Measurements from ENCODE around the gene MXD3.
"Not testable (repeated sequence)": the region's sequence is repeated elsewhere in the genome, so short reads cannot be mapped to it uniquely, and the experiment has no call there.

MXD3 gene

DNA sequence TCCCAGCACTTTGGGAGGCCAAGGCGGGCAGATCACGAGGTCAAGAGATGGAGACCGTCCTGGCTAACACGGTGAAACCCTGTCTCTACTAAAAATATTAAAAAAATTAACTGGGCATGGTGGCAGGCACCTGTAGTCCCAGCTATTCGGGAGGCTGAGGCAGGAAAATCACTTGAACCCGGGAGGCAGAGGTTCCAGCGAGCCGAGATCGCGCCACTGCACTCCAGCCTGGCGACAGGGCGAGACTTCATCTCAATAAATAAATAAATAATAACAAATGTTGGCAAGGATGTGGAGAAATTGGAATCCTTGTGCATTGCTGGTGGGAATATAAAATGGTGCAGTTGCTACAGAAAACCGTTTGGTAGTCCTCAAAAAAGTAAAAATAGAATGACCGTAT lies 31.3 kb upstream of the MXD3 start:
- not testable (repeated sequence) for DNase-seq

DNA sequence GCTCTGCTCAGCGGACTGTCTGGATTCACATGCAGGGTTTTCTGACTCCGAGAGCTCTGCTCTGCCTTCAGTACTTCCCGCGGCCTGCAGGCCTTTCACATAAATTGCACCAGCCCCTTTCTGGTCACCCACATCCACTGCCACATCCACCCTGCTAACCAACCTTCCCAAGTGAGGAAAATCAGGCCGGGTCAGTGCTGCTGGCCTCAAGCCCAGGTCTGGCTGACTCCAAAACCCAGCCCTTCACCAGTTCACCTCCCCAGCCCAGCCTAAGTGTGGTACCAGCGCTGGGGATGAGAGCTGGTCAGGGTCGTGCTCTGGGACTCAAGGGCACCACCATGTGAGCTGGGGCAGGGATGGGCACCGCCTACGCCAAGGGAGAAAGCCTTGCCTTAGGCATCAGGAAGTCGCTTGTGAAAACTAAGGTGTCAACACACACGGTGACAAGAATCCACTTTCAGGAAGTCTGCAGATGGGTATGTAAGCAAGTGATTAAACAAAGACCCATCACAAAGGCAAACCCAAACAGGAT lies 27.5 kb upstream of the MXD3 start:
- DNase-seq, result no peak

DNA sequence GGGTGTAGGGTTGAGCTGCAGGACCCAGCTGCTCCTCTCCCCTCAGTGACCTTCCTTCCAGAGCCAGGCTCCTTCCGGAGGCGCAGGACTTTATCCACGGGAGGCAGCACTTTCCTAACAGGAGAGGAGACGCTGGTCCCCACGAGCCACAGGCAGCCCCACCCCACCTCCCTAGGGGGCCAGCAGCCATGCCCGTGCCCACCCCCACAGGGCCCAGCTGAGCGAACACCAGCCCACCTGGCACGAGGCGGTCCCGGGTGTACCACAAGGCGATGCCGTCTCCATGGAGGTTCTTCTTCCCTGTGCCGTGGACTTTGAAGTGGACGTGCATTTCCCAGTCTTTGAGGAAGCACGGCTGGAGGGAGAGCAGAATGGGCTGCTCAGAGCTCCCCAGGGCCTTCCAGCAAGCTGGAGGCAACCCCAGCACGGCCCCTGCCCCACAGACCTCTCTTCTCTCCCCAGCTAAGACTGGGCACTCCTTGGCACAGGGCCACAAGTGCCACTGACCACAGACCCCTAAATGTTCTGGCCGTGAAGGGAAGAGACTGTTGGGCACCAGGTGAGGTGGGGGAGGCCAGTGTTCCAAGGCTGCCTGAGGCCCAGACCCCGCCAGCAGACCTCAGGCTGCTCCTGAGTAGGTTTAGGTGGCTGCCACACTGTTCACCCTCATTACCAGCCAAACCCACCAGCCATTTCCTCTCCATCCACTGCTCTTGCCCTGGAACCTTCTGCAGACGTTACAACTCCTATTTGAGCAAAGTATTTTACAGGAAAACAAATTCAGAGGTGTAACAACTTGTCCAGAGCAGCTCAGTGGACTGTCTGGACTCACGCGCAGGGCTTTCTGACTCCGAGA lies 26.8 kb upstream of the MXD3 start:
- no peak for DNase-seq

DNA sequence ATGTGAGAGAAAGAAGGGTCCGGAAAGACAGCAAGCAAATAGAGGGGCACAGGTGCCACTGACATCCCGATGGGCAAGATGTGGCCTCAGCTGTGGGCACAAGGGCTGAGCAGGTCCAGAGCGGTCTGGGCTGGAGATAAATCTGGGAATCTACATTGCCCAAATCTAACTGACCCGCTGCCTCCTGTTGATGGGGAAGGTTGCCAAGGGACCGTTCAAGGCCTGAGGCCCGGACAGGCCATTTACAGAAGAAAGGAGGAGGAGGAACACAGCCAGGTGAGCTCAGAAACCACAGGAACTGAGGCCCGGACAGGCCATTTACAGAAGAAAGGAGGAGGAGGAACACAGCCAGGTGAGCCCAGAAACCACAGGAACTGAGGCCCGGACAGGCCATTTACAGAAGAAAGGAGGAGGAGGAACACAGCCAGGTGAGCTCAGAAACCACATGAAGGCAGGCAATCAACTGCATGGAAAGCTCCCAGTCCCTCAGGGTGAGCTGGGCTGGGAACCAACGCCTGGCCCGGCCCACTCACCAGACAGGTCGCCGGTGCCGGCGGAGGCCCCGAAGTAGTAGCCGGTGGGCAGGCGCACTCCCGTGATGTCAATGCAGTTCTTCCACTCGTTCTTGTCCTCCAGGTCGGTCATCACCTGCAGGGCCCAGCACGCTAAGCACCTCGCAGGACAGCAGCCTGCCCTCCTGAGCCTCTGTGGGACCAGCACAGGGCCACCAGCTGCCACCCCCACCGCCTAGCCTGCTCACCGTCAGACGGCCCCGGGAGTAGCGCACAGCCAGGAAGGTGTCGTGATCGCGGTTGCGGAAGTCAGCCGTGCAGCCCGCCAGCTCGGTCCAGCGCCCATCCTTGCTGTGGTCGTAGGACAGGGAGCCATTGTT lies 25.2 kb upstream of the MXD3 start:
- no peak for DNase-seq

DNA sequence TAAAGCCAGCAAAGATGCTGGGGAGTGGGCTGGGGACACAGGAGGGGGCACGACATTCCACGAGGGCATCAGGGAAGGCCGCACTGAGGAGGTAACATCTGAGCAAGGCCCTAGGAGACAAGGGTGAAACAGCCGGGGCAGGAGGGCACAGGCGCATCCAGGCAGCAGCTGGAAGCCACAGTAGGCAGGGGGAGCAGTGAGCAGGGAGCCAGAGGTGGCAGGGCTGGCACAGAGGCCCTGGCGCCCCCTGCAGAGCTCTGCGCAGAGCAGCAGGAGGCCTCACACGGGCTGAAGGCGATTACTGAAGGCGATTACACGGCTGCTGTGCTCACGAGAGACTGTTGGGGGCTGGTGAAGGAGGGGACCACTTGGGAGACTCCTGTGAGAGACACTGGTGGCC lies 24.4 kb upstream of the MXD3 start:
- DNase-seq, result no peak

DNA sequence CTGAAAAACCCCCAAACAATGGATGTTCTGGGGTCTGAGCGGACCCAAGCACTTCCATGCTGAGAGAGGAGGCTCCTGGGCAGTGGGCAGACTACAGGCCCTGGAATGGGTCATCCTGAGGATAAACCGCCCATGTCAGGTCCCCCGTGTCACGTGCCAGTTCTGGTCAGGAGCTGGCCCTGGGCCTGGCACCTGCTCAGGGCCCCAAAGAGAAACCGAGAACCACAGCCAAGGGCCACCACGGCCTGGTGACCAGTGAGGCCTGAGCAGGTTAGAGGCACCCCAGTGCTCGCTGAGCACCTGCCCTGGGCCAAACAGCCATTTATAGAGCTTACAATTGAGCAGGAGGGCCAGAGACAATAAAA lies 24.0 kb upstream of the MXD3 start:
- no peak for DNase-seq

DNA sequence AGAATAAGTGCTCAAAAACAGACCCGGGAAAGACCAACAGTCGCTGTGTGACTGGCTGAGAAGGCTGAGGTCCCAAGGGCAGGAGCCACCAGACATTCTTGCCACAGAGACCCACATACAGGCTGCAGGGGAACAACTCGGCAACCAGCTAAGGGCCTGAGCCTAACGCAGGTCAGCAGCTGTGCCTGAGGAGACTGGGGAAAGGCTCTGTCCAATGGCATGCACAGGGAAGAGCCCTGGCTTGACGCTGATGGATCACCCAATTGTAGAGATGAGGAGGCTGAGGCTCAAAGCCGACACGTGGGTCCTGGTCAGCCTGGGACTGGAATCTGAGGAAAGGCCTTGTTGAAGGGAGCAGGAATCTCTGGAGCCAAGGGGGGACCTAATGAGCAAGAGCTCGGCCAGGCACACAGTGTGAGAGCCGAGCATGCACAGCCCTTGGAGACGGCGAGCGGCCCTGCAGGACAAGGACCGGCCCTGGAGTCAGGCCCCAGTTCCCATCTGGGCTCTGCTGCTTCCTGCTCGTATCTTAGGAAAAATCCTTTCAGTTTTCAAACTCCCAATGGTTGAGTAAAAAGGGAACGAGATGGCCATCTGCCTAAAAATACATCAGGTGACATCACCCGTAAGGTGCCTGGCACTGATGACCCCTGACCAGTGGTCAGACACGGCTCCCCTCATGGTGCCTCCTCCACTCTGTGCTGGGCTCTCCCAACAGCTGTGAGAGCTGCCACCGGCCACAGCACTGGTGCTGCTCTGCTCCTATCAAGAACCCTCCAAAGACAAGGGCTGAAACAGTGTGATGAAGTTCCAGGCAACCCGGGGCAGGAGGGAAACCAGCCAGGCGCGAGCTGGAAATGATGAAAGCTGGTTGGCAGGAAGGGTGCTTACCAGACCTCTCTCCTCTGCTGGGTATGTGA lies 23.3 kb upstream of the MXD3 start:
- no peak for DNase-seq

DNA sequence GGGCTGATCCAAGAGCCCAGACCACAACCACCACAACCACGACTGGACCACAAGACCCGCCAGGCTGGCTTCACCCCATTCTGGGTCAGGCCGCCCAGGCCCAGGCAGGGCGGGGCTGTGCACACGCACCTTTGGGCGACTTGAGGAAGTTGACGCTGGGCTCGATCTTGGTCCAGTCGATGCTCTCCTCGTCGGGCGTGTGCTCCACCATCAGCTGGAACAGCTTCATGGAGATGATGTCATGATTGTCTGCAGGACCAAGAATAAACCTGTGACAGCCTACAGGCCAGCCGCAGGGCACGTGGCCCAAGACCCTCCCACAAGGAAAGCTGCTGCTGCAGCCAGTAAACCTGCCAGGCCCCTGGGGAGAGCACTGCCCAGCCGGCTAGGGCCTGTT lies 22.5 kb upstream of the MXD3 start:
- no peak for DNase-seq

DNA sequence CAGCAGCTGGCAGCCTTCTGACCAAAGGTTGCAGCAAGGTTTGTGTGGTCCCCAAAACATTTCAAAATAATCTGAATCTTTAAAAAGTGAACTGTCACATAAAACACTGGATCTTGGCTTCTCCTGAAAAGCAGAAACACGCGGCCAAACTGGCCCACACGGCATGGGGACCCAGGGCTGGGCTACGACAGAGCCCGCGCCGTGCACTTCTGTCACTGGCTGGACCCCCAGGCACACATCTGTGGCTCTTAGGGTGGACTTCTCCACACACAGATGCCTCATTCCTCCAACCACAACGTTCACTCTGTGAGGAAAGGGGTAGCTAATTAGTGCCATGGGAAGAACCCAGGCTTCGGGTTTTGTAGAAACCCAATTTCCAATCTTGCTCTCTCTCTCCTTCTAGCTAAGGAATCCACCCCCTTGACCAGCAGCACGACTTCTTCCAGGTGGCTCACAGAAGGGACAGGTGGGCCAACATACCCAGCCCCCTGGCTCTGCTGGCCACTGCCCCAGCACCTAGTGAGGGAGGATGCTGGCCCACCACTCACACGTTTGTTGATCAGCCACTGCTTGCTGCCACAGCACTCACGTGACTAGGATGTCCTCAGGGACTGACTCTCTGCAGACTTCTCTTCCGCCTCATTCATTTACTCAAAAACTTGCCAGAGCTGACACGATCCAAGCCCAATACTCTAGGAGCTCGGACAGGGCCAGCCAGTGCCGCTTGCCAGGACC lies 21.9 kb upstream of the MXD3 start:
- DNase-seq, result no peak

DNA sequence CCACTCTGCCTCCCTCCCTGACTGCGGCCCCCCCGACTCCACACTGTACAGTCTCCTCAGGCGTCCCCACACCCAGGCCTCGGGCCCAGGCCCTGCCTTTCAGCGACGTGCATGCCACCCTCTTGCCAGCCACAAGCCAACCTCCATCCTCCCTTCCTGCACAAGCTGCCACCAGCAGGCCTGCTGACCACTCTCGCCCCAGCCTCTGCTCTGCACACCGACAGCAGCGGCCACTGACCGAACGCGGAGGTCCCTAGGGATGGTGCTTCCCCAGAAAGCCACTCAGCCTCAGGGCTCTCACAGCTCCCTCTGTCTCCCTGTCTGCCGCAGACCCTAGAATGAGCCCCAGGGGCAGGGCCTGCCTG lies 21.2 kb upstream of the MXD3 start:
- DNase-seq, result no peak

DNA sequence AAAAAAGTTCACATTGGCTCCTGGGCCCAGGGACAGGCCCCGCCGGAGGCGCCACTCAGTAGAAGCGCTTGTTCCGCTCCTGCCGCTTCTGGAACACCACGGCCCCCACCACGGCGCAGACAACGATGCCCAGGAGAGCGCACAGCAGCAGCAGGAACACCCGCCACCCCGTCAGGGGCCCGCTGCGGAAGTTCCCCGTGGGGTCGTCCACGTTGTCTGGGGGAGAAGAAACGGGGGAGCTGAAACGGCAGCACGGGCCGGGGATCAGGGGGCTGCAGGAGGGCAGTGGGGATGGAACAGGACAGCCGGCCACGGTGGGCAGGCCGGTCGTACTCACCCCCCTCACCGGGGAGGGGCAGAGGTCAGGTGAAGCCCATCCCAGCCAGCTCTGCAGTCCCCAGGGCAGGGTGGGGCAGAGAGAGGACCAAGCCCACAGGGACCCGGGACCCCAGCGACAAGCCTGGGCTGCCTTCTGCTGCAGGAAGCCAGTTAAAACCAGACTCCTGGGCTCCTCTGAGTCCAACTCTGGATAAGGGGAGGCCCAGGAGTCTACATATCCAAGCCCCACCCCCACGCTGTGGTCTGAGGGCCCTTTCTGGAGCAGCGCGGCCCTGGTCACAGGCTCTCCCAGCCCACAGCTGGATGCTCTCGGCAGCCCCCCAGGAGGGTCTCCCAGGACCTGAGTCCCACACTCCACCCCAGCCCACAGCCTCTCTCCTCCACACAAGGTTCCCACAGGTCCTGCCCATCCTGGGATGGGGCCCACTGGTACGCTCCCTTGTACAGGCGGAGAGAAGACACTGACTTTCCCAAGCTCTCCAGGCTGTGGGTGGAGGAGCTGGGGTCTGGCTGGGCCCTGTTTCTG lies 20.6 kb upstream of the MXD3 start:
- no peak for DNase-seq

DNA sequence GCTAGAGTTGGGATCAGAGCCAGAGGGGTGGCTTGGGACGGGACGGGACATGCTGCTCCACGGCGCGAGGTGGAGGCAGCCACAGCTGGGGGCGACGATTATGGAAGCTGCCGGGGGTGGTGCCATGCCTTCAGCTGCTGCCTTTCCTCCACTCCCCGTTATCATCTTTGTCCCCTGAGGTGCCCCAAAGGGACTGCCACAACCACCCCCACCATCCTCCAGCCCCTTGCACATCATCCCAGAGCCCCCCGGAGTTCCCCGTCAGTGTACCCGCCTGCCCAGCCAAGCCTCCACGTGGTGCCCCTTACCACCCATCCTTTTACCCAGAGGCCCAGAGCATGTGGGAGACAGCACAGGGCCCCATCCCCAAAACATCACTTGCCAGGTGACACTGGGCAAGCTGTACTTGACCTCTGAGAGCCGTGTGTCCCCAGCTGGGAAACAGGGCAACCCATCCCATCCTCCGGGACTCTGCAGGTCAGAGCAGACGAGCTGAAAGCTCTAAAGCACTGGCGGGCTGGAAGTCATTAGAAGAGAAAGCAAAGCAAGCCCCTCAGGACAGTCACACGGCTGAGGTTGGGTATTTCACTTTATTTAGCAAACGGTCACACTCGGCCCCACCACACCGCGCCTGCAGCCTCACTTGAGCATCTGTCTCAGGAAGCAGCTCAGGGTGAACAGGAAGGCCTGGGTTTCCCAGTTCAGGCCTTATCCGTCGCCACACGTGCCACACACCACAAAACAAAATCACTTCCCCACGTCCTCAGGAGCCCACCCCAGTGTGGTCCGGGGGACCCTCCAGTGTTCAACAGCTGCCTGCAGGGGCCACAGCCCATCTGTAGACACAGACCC lies 19.5 kb upstream of the MXD3 start:
- DNase-seq, result no peak

DNA sequence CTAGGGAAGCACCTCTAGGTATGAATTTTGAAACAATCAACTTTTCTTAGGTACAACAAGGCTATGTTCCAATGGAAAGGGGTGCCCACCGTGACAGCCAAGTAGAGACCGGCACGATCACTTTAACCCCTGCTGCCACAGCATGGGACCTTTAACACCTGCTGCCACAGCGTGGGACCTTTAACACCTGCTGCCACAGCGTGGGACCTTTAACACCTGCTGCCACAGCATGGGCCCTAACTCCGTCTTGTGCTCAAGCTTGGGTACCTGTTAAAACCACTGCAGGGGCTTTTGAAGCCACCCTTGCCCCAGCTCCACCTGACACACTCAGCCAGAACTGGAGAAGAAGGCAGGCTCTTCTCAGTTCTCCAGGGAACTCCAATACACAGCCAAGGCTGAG lies 18.2 kb upstream of the MXD3 start:
- DNase-seq, result no peak

DNA sequence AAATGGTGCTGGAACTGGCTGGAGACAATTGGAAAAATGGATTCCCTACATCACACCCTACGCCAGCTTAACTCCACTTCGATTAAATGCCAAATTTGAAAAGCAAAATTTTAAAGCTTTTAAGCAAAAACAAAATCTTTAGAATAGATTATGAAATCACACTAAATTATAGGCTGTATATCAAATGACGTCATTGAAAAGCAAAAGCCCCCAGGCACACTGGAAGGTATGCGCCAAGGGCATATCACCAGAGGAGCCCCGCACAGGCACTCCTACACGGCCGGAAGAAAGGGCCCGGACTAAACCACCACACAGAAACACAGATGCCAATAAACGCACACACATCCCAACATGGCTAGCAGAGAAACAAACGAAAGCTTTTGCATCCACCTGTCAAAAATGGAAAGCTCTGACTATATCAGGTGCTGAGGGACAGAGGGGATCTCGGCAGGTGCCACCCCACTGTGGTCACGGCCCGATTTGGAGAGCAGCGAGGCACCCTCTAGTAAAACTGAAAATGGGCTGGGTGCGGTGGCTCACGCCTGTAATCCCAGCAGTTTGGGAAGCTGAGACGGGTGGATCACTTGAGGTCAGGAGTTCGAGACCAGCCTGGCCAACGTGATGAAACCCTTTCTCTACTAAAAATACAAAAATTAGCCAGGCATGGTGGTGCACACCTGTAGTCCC lies 17.0 kb upstream of the MXD3 start:
- no peak for DNase-seq

DNA sequence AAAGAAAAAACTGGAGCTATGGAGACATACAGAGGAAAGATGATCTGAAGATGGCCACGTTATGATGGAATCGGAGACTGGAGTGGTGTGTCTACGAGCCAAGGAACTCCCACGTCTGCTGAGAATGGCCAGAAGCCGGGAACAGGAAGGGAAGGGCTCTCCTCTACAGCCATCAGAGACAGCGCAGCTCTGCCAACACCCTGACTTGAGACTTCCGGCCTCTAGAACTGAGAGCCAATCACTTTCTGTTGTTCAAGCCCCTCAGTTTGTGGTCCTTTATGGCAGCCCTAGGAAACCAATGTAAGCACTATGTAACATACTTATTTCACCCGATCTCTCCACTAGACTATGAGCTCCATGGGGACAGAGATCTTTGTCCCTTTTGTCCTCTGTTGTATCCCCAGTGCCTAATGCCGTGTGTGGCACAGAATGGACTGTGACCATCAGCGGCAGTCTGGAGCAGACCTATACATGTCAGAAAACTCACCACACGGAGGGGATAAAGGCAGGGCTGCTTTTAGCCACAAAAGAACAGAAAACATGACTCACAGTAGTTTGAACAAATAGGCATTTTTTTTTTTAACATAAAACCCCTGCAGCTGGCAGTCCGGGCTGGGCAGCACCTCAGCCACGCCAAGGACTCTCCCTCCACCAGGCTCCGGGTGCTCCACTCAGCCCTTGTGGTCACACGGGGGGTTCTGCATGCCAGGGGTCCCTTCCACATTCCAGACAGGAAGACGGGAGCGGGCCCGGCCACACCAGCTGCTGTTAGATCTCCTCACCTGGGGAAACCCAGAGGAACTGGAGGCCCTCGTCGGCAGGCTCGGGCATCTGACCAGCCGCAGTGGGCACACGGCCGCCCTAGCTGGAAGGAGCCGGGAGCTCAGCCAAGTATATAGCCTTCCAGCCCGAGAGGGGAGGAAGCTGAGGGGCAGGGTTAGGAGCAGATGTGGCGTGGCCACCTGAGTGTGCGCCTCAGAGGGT lies 16.1 kb upstream of the MXD3 start:
- no peak for DNase-seq

DNA sequence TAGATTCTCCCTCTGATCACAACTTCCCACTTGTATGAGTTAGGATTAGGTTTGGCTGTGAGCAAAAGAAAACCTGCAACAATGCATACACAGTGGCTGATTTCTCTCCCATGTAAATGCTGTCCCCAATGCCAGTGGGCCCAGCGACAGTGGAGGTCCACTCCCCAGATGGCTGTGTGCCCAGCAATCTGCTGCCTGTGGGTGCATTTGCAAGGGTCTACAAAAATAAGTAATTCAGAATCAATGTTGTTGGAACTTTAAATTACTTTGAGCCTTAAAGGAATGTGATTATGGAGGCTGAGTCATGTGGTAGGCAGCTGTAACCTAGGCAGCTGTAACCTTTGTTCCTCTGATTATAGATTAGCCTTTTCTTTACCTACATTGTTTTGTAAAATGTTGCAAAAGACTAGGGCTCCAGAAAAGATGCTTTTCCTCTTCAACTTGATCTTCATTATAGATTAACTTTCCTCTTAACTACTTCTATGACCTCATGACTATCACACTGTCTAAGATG lies 14.2 kb upstream of the MXD3 start:
- no peak for DNase-seq

DNA sequence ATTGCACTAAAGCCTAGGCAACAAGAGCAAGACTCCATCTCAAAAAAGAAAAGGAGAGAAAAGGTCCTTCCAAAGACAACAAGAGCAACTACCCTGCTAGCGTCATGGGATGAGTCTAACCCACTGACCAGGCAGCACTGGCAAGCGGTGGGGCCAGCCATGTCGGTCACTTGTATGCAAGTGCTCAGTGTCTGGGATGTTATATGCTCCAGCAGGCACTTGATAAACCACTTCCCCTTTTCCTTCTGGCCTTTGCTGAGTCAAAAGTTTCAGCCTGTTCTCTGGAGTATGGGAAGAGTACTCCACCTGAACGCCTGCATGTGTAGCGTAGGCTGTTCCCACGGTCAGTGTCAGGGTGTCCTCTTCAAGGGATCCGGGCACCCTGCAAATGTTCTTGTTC lies 9.2 kb upstream of the MXD3 start:
- DNase-seq, result no peak
